Endodermal cell (in vitro differentiated cells): ENCODE measurements around the gene TUBB3. TPM values are rescaled to one million over a fixed set of nuclear protein-coding genes. Genes with fewer than 3 reads are reported as not detected.
A peak's percentile ranks its signal among the peaks of the same experiment; 100 is the strongest.

Experiments used
- DNase-seq: peaks from one replicate; pipeline ENCODE4 v3.0.0-alpha.2; 2017
- H3K27ac ChIP-seq: 2 replicates; pipeline ENCODE4 v1.5.1; 2013; ENCODE audit warnings: mild to moderate bottlenecking, low read depth, low read length, moderate library complexity
- H3K27me3 ChIP-seq: 2 replicates; pipeline ENCODE4 v1.6.1; 2013; ENCODE audit warnings: mild to moderate bottlenecking, low read length, moderate library complexity; ENCODE audit not compliant: insufficient read depth, control insufficient read depth, poor library complexity, severe bottlenecking
- H3K36me3 ChIP-seq: 2 replicates; pipeline ENCODE4 v1.7.0; 2013; ENCODE audit warnings: mild to moderate bottlenecking, low read length, moderate library complexity; ENCODE audit not compliant: control insufficient read depth, insufficient read depth
- H3K4me1 ChIP-seq: one replicate; pipeline ENCODE4 v1.7.0; 2013; ENCODE audit warnings: low read length; ENCODE audit not compliant: control insufficient read depth, insufficient read depth
- H3K4me3 ChIP-seq: 2 replicates; pipeline ENCODE4 v1.5.1; 2013; ENCODE audit warnings: mild to moderate bottlenecking, low read length, moderate library complexity
- H3K9ac ChIP-seq: 2 replicates; pipeline ENCODE4 v1.6.1; 2013; ENCODE audit warnings: mild to moderate bottlenecking, low read length, moderate library complexity; ENCODE audit not compliant: poor library complexity, severe bottlenecking; ENCODE audit errors: extremely low read depth
- H3K9me3 ChIP-seq: 2 replicates; pipeline ENCODE4 v1.6.1; 2013; ENCODE audit warnings: mild to moderate bottlenecking, low read length, moderate library complexity; ENCODE audit not compliant: control insufficient read depth
- H3K27ac Mint-ChIP-seq: 2 replicates; pipeline ENCODE4 v1.8.0; 2020; ENCODE audit warnings: mixed read lengths
- H3K27me3 Mint-ChIP-seq: 2 replicates; pipeline ENCODE4 v1.8.0; 2021; ENCODE audit warnings: mild to moderate bottlenecking, mixed read lengths; ENCODE audit not compliant: insufficient read depth
- H3K36me3 Mint-ChIP-seq: 2 replicates; pipeline ENCODE4 v1.8.0; 2020; ENCODE audit warnings: low read depth, mixed read lengths
- H3K4me1 Mint-ChIP-seq: 2 replicates; pipeline ENCODE4 v1.8.0; 2020; ENCODE audit warnings: mixed read lengths
- H3K4me3 Mint-ChIP-seq: 2 replicates; pipeline ENCODE4 v1.8.0; 2020; ENCODE audit warnings: mild to moderate bottlenecking, moderate library complexity, mixed read lengths
- H3K9me3 Mint-ChIP-seq: 2 replicates; pipeline ENCODE4 v1.8.0; 2020; ENCODE audit warnings: mild to moderate bottlenecking, mixed read lengths
- WGBS, 2 experiments: methylation state at CpG; one replicate each; pipeline versions ENCODE4 v1.1.5 to v1.1.7; 2013; ENCODE audit warnings: missing lambda C conversion rate in 2 of 2, mixed read lengths in 1 of 2; ENCODE audit not compliant: insufficient coverage in 1 of 2, insufficient read length in 1 of 2; 5-methylcytosine and 5-hydroxymethylcytosine counted together
- total RNA-seq, 2 donors: library from RNA; stranded (reverse); fragmentation: NEBNext Ultra II Directional in 1 of 2; extraction: Animal tissue kit (Norgen Biotek cat#: 25700) in 1 of 2; gene quantifications; 2 replicates in 1 of 2; 3 replicates in 1 of 2; pipeline ENCODE4 v1.2.1, GENCODE V29; 2021
- TF ChIP-seq, protein P1 (sequence below): fragments of 200-600 bp; sonication (generic); conservative IDR thresholded peaks from 2 replicates; pipeline ENCODE4 v1.5.0; 2021; ENCODE audit warnings: antibody characterized with exemption, mild to moderate bottlenecking

Gene TUBB3
- total RNA-seq, 2 donors from 2014 or later: 109 to 140 TPM

DNA sequence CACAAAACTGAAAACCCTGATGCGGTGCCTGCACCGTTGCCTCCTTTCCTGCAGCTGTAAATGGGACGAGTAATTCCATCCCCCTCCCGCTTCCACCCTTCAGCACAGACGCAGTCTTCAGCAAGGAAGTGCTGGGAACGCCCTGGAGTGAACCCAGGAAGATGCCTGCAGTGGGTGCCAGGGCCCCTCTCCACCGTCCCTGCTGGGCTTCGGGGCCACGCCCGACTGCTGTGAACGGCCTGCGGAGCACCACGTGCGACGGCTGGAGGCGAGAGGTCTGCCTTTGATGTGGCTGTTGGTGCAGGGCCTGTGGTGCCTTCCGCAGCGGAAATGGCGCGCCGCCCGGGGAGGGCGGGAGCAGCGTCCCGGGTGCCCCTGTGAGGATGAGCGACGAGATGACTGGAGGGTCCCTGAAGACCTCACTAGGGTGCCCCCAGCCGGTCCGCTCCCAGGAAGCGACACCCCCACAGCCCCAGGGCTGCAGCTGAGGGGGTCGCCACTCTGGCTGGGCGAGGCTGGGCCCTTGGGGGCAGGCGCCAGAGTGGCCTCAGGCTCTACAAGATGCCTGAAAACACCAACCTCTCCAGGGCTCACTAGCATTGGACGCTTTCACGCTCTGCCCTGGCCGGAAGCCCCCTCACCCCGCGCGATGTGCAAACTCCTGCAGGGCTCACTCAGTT lies 5.2 kb upstream of the TUBB3 start:
- Histone ChIP-seq H3K27me3 (no peaks in the 10 kb centered on the region), H3K27ac (no peak overlapping the region), H3K36me3 (peaks cover 6% of the 10 kb centered on the region), H3K4me3 (peak overlapping the region; percentile 73), H3K9ac (peak overlapping the region; percentile 41), H3K9me3 (no peaks in the 10 kb centered on the region), H3K4me1 (no peaks in the 10 kb centered on the region)
- peak; percentile 83 for DNase-seq
- Mint-ChIP-seq H3K27ac (no peak overlapping the region), H3K36me3 (peaks cover 4% of the 10 kb centered on the region), H3K9me3 (no peaks in the 10 kb centered on the region), H3K4me3 (peak overlapping the region; percentile 60), H3K4me1 (peaks cover 12% of the 10 kb centered on the region), H3K27me3 (peaks cover 22% of the 10 kb centered on the region)
- 7 to 8% methylated on average over 10 to 39 of the region's 39 CpGs for WGBS, 2 experiments
- TF ChIP-seq, protein P1, sequence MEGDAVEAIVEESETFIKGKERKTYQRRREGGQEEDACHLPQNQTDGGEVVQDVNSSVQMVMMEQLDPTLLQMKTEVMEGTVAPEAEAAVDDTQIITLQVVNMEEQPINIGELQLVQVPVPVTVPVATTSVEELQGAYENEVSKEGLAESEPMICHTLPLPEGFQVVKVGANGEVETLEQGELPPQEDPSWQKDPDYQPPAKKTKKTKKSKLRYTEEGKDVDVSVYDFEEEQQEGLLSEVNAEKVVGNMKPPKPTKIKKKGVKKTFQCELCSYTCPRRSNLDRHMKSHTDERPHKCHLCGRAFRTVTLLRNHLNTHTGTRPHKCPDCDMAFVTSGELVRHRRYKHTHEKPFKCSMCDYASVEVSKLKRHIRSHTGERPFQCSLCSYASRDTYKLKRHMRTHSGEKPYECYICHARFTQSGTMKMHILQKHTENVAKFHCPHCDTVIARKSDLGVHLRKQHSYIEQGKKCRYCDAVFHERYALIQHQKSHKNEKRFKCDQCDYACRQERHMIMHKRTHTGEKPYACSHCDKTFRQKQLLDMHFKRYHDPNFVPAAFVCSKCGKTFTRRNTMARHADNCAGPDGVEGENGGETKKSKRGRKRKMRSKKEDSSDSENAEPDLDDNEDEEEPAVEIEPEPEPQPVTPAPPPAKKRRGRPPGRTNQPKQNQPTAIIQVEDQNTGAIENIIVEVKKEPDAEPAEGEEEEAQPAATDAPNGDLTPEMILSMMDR: no peak

DNA sequence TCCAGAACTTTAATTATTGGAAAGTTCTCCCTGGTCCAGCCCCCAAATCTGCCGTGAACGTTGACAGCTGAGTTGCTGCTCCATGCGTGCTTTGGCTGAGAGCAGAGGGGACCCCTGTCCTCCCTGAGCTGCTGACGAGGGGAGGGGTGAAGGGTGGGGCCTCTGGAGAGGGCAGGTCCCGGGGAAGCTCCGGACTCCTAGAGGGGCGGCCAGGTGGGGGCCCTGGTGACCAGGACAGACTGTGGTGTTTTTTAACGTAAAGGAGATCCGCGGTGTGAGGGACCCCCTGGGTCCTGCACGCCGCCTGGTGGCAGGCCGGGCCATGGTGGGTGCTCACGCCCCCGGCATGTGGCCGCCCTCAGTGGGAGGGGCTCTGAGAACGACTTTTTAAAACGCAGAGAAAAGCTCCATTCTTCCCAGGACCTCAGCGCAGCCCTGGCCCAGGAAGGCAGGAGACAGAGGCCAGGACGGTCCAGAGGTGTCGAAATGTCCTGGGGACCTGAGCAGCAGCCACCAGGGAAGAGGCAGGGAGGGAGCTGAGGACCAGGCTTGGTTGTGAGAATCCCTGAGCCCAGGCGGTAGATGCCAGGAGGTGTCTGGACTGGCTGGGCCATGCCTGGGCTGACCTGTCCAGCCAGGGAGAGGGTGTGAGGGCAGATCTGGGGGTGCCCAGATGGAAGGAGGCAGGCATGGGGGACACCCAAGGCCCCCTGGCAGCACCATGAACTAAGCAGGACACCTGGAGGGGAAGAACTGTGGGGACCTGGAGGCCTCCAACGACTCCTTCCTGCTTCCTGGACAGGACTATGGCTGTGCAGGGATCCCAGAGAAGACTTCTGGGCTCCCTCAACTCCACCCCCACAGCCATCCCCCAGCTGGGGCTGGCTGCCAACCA lies 4.4 kb upstream of the TUBB3 start, which contains the start of gene MC1R:
MC1R (plus strand) TSS at position 410 of the 895 bp plus-strand sequence; CDS start at position 807, 397 bp downstream.
- Histone ChIP-seq H3K9me3 (no peaks in the 10 kb centered on the region), H3K36me3 (peaks cover 3% of the 10 kb centered on the region), H3K9ac (peak within 1 kb of the TSS; percentile 41), H3K4me3 (peak within 1 kb of the TSS; percentile 73), H3K4me1 (no peaks in the 10 kb centered on the region), H3K27ac (no peak within 1 kb of the TSS), H3K27me3 (no peaks in the 10 kb centered on the region)
- TF ChIP-seq, protein P1: peak; percentile 74
- Mint-ChIP-seq H3K36me3 (no peaks in the 10 kb centered on the region), H3K4me3 (peak within 1 kb of the TSS; percentile 60), H3K27ac (no peak within 1 kb of the TSS), H3K27me3 (peaks cover 22% of the 10 kb centered on the region), H3K4me1 (peaks cover 12% of the 10 kb centered on the region), H3K9me3 (no peaks in the 10 kb centered on the region)
- DNase-seq: peak; percentile 82
- WGBS, 2 experiments: 13 to 17% methylated on average over 12 to 23 of the region's 23 CpGs

DNA sequence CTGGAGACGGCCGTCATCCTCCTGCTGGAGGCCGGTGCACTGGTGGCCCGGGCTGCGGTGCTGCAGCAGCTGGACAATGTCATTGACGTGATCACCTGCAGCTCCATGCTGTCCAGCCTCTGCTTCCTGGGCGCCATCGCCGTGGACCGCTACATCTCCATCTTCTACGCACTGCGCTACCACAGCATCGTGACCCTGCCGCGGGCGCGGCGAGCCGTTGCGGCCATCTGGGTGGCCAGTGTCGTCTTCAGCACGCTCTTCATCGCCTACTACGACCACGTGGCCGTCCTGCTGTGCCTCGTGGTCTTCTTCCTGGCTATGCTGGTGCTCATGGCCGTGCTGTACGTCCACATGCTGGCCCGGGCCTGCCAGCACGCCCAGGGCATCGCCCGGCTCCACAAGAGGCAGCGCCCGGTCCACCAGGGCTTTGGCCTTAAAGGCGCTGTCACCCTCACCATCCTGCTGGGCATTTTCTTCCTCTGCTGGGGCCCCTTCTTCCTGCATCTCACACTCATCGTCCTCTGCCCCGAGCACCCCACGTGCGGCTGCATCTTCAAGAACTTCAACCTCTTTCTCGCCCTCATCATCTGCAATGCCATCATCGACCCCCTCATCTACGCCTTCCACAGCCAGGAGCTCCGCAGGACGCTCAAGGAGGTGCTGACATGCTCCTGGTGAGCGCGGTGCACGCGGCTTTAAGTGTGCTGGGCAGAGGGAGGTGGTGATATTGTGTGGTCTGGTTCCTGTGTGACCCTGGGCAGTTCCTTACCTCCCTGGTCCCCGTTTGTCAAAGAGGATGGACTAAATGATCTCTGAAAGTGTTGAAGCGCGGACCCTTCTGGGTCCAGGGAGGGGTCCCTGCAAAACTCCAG lies 3.4 kb upstream of the TUBB3 start:
- H3K27me3 Mint-ChIP-seq: peaks cover 29% of the 10 kb centered on the region

More for the DNA sequence above, 3.4 kb upstream of the TUBB3 start:
- Histone ChIP-seq H3K4me1 (no peaks in the 10 kb centered on the region), H3K9me3 (no peaks in the 10 kb centered on the region), H3K36me3 (no peaks in the 10 kb centered on the region), H3K27ac (no peak overlapping the region), H3K9ac (no peak overlapping the region), H3K27me3 (no peaks in the 10 kb centered on the region), H3K4me3 (no peak overlapping the region)
- Mint-ChIP-seq H3K4me1 (peaks cover 12% of the 10 kb centered on the region), H3K27ac (no peak overlapping the region), H3K36me3 (no peaks in the 10 kb centered on the region), H3K4me3 (no peak overlapping the region), H3K9me3 (no peaks in the 10 kb centered on the region)
- TF ChIP-seq, protein P1: no peak
- no peak for DNase-seq
- 96% methylated on average over 47 to 52 of the region's 52 CpGs for WGBS, 2 experiments
